WTC11 (cell line): ENCODE results near the gene ENAH.

Experiments
- CREB1 ChIP-seq: sonication (generic); formaldehyde crosslinking; IDR thresholded peaks from 2 replicates; pipeline ENCODE4 v1.8.0; 2023; ENCODE audit warnings: mild to moderate bottlenecking, missing genetic modification reagents
- ESRRA ChIP-seq: sonication (generic); formaldehyde crosslinking; IDR thresholded peaks from 2 replicates; pipeline ENCODE4 v1.8.1; 2022; ENCODE audit warnings: mild to moderate bottlenecking, missing genetic modification reagents, borderline replicate concordance
- GABPB1 ChIP-seq: sonication (generic); formaldehyde crosslinking; IDR thresholded peaks from 2 replicates; pipeline ENCODE4 v1.8.1; 2023; ENCODE audit warnings: mild to moderate bottlenecking, missing genetic modification reagents
- JAZF1 ChIP-seq: fragments of 250-450 bp; sonication (Bioruptor Pico); IDR thresholded peaks from 2 replicates; pipeline ENCODE4 v1.9.0; 2021; ENCODE audit warnings: moderate library complexity, mild to moderate bottlenecking, inconsistent platforms
- ZNF138 ChIP-seq: sonication (generic); formaldehyde crosslinking; conservative IDR thresholded peaks from 2 replicates; pipeline ENCODE4 v1.8.1; 2022; ENCODE audit warnings: mild to moderate bottlenecking, moderate library complexity, missing genetic modification reagents
- TF ChIP-seq, protein P1 (sequence below): fragments of 200-600 bp; IDR thresholded peaks from 2 replicates; pipeline ENCODE4 v1.8.0; 2022; ENCODE audit warnings: antibody characterized with exemption
- TF ChIP-seq, protein P2 (sequence below): sonication (generic); formaldehyde crosslinking; IDR thresholded peaks from 2 replicates; pipeline ENCODE4 v1.8.1; 2023; ENCODE audit warnings: mild to moderate bottlenecking, moderate library complexity, missing genetic modification reagents
- TF ChIP-seq, protein P3 (sequence below): sonication (generic); formaldehyde crosslinking; conservative IDR thresholded peaks from 2 replicates; pipeline ENCODE4 v1.8.1; 2022; ENCODE audit warnings: mild to moderate bottlenecking, missing genetic modification reagents

DNA sequence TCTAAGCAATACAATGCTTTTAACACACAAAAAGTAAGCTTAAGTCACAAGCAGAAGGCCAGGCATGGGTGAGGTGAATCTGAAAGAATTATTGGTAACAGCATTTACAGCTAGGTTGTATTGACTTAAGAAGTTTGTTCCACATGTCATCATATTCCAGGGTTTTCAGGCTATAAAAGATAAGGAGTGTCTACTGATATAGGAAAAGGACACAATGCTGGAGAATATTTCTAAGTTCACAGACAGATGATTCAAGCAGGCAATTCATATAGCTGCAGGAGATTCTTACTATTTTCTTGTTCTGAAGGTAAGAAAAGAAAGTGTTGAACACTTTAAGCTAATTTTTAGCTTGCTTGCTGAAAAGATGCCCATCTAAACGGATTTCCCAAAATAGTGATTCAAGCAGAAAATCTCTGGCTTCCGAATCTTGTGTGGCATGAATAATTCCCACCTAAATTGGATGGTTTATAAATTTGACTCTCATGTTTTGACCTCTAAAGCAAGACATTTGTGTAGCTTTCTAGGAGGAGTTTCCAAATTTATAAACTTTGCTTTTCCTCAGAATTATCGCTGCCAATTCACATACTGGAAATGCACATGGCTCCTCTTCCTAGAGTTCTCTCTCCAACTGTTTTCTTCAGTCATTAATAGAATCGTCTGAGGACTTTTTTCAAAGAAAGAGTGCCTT is 129.5 kb downstream of the ENAH start:
- TF ChIP-seq, protein P1, sequence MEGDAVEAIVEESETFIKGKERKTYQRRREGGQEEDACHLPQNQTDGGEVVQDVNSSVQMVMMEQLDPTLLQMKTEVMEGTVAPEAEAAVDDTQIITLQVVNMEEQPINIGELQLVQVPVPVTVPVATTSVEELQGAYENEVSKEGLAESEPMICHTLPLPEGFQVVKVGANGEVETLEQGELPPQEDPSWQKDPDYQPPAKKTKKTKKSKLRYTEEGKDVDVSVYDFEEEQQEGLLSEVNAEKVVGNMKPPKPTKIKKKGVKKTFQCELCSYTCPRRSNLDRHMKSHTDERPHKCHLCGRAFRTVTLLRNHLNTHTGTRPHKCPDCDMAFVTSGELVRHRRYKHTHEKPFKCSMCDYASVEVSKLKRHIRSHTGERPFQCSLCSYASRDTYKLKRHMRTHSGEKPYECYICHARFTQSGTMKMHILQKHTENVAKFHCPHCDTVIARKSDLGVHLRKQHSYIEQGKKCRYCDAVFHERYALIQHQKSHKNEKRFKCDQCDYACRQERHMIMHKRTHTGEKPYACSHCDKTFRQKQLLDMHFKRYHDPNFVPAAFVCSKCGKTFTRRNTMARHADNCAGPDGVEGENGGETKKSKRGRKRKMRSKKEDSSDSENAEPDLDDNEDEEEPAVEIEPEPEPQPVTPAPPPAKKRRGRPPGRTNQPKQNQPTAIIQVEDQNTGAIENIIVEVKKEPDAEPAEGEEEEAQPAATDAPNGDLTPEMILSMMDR: no peak
- TF ChIP-seq, protein P2, sequence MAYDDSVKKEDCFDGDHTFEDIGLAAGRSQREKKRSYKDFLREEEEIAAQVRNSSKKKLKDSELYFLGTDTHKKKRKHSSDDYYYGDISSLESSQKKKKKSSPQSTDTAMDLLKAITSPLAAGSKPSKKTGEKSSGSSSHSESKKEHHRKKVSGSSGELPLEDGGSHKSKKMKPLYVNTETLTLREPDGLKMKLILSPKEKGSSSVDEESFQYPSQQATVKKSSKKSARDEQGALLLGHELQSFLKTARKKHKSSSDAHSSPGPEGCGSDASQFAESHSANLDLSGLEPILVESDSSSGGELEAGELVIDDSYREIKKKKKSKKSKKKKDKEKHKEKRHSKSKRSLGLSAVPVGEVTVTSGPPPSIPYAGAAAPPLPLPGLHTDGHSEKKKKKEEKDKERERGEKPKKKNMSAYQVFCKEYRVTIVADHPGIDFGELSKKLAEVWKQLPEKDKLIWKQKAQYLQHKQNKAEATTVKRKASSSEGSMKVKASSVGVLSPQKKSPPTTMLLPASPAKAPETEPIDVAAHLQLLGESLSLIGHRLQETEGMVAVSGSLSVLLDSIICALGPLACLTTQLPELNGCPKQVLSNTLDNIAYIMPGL (CRISPR knock-in tag): no peak
- TF ChIP-seq ZNF138 (CRISPR knock-in tag) (no peak), CREB1 (CRISPR knock-in tag) (no peak), GABPB1 (CRISPR knock-in tag) (no peak), JAZF1 (CRISPR knock-in tag) (no peak), ESRRA (CRISPR knock-in tag) (no peak)
- TF ChIP-seq, protein P3, sequence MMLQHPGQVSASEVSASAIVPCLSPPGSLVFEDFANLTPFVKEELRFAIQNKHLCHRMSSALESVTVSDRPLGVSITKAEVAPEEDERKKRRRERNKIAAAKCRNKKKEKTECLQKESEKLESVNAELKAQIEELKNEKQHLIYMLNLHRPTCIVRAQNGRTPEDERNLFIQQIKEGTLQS (CRISPR knock-in tag): no peak
